CD4-positive, alpha-beta T cell treated with Interleukin-12 subunit alpha and Interleukin-12 subunit beta, for 1 hour (primary cell): ENCODE results near the gene CNTN5.

ENCODE experiments used
- DNase-seq: peaks from one replicate; pipeline ENCODE4 v3.0.0-alpha.2; 2020

Gene CNTN5

DNA sequence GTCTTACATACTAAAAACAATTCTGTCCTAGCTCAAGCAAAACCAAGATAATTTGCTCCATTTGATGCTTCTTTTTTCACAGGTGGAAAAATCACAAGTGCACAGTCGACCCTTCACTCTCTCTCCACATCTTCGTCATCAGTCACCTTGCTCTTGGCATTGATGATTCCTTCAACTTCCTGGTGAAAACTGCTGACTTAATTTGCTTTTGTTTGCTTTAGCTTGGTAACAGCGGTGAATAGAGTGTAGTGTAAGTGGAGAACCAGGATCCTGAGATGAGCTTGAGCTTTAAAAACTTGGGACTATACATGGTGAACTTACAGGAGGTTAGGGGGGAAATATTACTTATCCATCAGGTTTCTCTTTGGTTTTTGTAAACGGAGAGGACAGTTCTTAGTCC, 1335.3 kb downstream of the CNTN5 start:
- no peak for DNase-seq

GRCh38 chr11:100359281-100359680, 1338.5 kb downstream of the CNTN5 start:
- DNase-seq, result no peak

GRCh38 chr11:100367892-100368291, 1347.1 kb downstream of the CNTN5 start:
- no peak for DNase-seq

DNA sequence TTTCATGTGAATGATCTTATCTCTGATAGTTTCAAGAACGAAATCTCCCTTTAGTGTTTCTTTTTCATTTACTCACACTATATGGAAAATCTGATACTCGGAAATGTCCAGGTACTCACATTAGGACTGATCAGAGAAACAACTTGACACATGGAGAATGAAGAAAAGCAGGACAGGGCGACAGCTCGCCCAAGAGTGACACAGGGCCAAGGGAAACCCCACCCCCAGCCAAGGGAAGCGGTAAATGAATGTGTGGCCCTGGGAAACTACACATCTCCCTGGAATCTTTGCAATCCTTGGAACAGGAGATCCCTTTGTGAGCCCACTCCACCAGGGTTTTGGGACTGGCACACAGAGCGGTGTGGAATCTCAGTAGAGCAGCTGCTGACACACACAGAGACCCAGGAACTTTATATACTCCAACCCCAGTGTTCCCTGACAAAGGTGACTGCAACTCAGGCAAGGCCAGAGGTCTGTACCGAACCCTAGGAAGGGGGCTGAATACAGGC, 1362.7 kb downstream of the CNTN5 start:
- no peak for DNase-seq

DNA sequence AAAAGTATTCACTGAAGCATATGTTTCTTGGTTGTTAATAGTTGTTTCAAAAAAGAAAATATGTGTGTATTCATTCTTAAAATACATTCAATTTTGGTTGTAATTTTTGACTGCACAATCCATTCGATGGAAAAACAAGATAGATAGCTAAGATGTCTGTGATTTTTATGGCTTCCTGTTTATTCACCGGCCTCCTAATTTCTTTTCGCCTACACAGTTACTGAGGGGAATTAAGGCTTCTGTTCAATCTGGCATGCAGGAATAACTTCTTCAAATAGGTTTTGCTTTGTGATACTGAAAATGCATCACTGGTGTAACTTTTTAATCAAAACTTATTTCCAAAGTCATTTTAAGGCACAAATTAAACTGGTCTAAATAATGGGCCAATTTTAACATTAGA, 1375.5 kb downstream of the CNTN5 start:
- no peak for DNase-seq

GRCh38 chr11:100397401-100397800, 1376.7 kb downstream of the CNTN5 start:
- DNase-seq, result no peak

GRCh38 chr11:100403816-100404215, 1383.1 kb downstream of the CNTN5 start:
- DNase-seq, result no peak

GRCh38 chr11:100404907-100405306, 1384.2 kb downstream of the CNTN5 start:
- DNase-seq, result no peak
